Measurements from ENCODE around the gene LDLRAD3.

- TF ChIP-seq CTCF (conservative IDR thresholded peaks at IDR 0.05; ENCODE audit: low read length) (no peak), EZH2phosphoT487 (IDR thresholded peaks at IDR 0.05; ENCODE audit: borderline replicate concordance) (no peak)
These were observed 321.1 kb downstream of the LDLRAD3 start for GRCh38 chr11:36264973-36265344.

Measured in Loucy (cell line).